Caco-2 (cell line): ENCODE results near the gene OR8D2. TPM values are rescaled to one million over a fixed set of nuclear protein-coding genes. Genes with fewer than 3 reads are reported as not detected.

ENCODE experiments used
- BruUV-seq: library from RNA; stranded (reverse); fragments of 400-500 nt; replicated peaks from 2 replicates; lab custom pipeline; 2021; lab: Mats Ljungman, UMichigan
- CTCF ChIA-PET: fragments of 300-600 bp; sonication (Branson Sonifier 250); formaldehyde crosslinking; loops from one replicate; lab custom pipeline; 2022; ENCODE audit warnings: antibody characterized with exemption; lab: Charles Lee
- POLR2A ChIA-PET: fragments of 300-600 bp; sonication (Branson Sonifier 250); formaldehyde crosslinking; loops from one replicate; lab custom pipeline; 2022; ENCODE audit warnings: antibody characterized with exemption; lab: Charles Lee
- DNase-seq, 2 experiments: peaks; one replicate each; pipeline versions ENCODE4 v3.0.0 to v3.0.0-alpha.2; 2020 to 2022
- H3K27me3 ChIP-seq: replicated peaks from 2 replicates; pipeline ENCODE4 v1.6.0; 2011; ENCODE audit warnings: low read length; ENCODE audit not compliant: control insufficient read depth, insufficient read depth
- H3K36me3 ChIP-seq: 2 replicates; pipeline ENCODE4 v1.5.1; 2011; ENCODE audit warnings: low read length; ENCODE audit not compliant: control insufficient read depth, insufficient read depth
- H3K4me1 ChIP-seq: fragments of 250-450 bp; sonication (Bioruptor Pico); 2 replicates; pipeline ENCODE4 v1.5.1; 2020; ENCODE audit warnings: mild to moderate bottlenecking
- H3K4me3 ChIP-seq: 2 replicates; pipeline ENCODE4 v1.5.1; 2011; ENCODE audit warnings: low read depth, mild to moderate bottlenecking, control low read depth, low read length
- H3K9me3 ChIP-seq: fragments of 250-450 bp; sonication (Bioruptor Pico); 2 replicates; pipeline ENCODE4 v1.5.1; 2020; ENCODE audit warnings: mild to moderate bottlenecking, moderate library complexity
- H3K27ac Mint-ChIP-seq: one replicate; pipeline ENCODE4 v1.8.0; 2022; ENCODE audit warnings: mixed read lengths; ENCODE audit not compliant: unreplicated experiment
- H3K27me3 Mint-ChIP-seq: one replicate; pipeline ENCODE4 v1.8.0; 2022; ENCODE audit warnings: mixed read lengths; ENCODE audit not compliant: insufficient read depth, unreplicated experiment
- H3K36me3 Mint-ChIP-seq: one replicate; pipeline ENCODE4 v1.8.0; 2022; ENCODE audit warnings: mild to moderate bottlenecking, mixed read lengths; ENCODE audit not compliant: insufficient read depth, unreplicated experiment
- H3K4me1 Mint-ChIP-seq: one replicate; pipeline ENCODE4 v1.8.0; 2022; ENCODE audit warnings: low read depth, mixed read lengths; ENCODE audit not compliant: unreplicated experiment
- H3K4me3 Mint-ChIP-seq: one replicate; pipeline ENCODE4 v1.8.0; 2022; ENCODE audit warnings: mild to moderate bottlenecking, moderate library complexity, mixed read lengths; ENCODE audit not compliant: unreplicated experiment
- H3K9me3 Mint-ChIP-seq: one replicate; pipeline ENCODE4 v1.8.0; 2022; ENCODE audit warnings: mixed read lengths; ENCODE audit not compliant: unreplicated experiment
- intact Hi-C: fragments of 100-400 bp; cut with micrococcal nuclease; formaldehyde crosslinking; loops from one replicate; pipeline ENCODE4 v1.10.0; 2022; ENCODE audit not compliant: unreplicated experiment
- total RNA-seq: library from RNA; stranded (reverse); gene quantifications from 2 replicates; pipeline ENCODE4 v1.2.3, GENCODE V29; 2022
- TF ChIP-seq, protein P1 (sequence below), 2 experiments: fragments of 200-600 bp in 1 of 2; IDR thresholded peaks; 1 replicate in 1 of 2; 2 replicates in 1 of 2; pipeline versions ENCODE4 v1.5.1 to v1.8.0; 2011 to 2022; ENCODE audit warnings: antibody characterized with exemption in 1 of 2, control low read depth in 1 of 2, inconsistent platforms in 1 of 2, low read depth in 1 of 2, low read length in 1 of 2, mild to moderate bottlenecking in 1 of 2, moderate library complexity in 1 of 2; ENCODE audit not compliant: insufficient read depth in 1 of 2, severe bottlenecking in 1 of 2, unreplicated experiment in 1 of 2

OR8D2 gene
- total RNA-seq, 1 experiment from 2014 or later, result not detected

GRCh38 chr11:124313131-124313530, 6.9 kb downstream of the OR8D2 start:
- BruUV-seq, result no TSS peak
- no peak overlapping the region for H3K4me3 ChIP-seq
- Mint-ChIP-seq H3K27ac (no peak overlapping the region), H3K4me3 (no peak overlapping the region), H3K9me3 (no peaks in the 10 kb centered on the region), H3K36me3 (no peaks in the 10 kb centered on the region), H3K4me1 (no peaks in the 10 kb centered on the region), H3K27me3 (peaks cover 26% of the 10 kb centered on the region)
- TF ChIP-seq, protein P1, sequence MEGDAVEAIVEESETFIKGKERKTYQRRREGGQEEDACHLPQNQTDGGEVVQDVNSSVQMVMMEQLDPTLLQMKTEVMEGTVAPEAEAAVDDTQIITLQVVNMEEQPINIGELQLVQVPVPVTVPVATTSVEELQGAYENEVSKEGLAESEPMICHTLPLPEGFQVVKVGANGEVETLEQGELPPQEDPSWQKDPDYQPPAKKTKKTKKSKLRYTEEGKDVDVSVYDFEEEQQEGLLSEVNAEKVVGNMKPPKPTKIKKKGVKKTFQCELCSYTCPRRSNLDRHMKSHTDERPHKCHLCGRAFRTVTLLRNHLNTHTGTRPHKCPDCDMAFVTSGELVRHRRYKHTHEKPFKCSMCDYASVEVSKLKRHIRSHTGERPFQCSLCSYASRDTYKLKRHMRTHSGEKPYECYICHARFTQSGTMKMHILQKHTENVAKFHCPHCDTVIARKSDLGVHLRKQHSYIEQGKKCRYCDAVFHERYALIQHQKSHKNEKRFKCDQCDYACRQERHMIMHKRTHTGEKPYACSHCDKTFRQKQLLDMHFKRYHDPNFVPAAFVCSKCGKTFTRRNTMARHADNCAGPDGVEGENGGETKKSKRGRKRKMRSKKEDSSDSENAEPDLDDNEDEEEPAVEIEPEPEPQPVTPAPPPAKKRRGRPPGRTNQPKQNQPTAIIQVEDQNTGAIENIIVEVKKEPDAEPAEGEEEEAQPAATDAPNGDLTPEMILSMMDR (IDR thresholded peaks at IDR 0.05; ENCODE audit: insufficient read depth in 1 of 2, low read depth in 1 of 2, low read length in 1 of 2, severe bottlenecking in 1 of 2, unreplicated experiment in 1 of 2), result no peak
- POLR2A ChIA-PET, result no interaction called here
- H3K36me3 ChIP-seq, result no peaks in the 10 kb centered on the region
- H3K27me3 ChIP-seq, result 0 out of 2 replicates have a peak, but pooled peaks cover 3% of the 10 kb centered on the region
- CTCF ChIA-PET, result no interaction called here
- H3K9me3 ChIP-seq, result no peaks in the 10 kb centered on the region
- no peak for DNase-seq
- intact Hi-C loops, result no loop called here
- H3K4me1 ChIP-seq, result no peaks in the 10 kb centered on the region

DNA sequence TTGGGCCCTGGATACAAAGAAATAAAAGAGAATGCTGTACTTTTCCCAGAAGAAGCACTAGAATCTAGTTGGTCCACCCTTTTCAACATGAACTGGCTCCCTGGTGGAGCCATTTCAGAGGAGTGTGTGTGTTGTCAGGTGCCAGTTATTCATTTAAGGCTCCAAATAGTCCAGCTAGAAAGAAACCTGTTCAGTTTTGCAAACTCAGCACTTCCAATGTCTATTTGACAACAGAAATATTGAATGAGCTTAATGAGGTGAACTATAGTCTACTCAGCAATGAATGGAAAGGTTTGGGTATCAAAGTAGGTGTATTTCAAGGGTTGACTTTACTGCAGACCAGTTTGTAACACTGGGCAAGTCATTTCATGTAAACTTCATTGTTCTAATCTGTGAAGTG, 8.3 kb downstream of the OR8D2 start:
- Histone ChIP-seq H3K4me1 (no peaks in the 10 kb centered on the region), H3K9me3 (no peaks in the 10 kb centered on the region), H3K36me3 (no peaks in the 10 kb centered on the region), H3K27me3 (0 out of 2 replicates have a peak, but pooled peaks cover 3% of the 10 kb centered on the region), H3K4me3 (no peak overlapping the region)
- TF ChIP-seq, protein P1 (IDR thresholded peaks at IDR 0.05; ENCODE audit: insufficient read depth in 1 of 2, low read depth in 1 of 2, low read length in 1 of 2, severe bottlenecking in 1 of 2, unreplicated experiment in 1 of 2), result no peak
- Mint-ChIP-seq H3K27ac (no peak overlapping the region), H3K4me1 (no peaks in the 10 kb centered on the region), H3K4me3 (no peak overlapping the region), H3K27me3 (peaks cover 28% of the 10 kb centered on the region), H3K36me3 (no peaks in the 10 kb centered on the region), H3K9me3 (no peaks in the 10 kb centered on the region)
- CTCF ChIA-PET, result no interaction called here
- BruUV-seq, result no TSS peak
- POLR2A ChIA-PET, result no interaction called here
- no peak for DNase-seq
- intact Hi-C loops, result no loop called here

- Histone ChIP-seq H3K4me3 (no peak overlapping the region), H3K27me3 (0 out of 2 replicates have a peak, but pooled peaks cover 3% of the 10 kb centered on the region), H3K4me1 (no peaks in the 10 kb centered on the region), H3K36me3 (no peaks in the 10 kb centered on the region), H3K9me3 (no peaks in the 10 kb centered on the region)
- H3K36me3 Mint-ChIP-seq, result no peaks in the 10 kb centered on the region
- ChIA-PET POLR2A (no interaction called here), CTCF (no interaction called here)
- H3K27ac Mint-ChIP-seq, result no peak overlapping the region
- BruUV-seq, result no TSS peak
- no peak for DNase-seq
- intact Hi-C loops, result no loop called here
- H3K4me3 Mint-ChIP-seq, result no peak overlapping the region
- H3K4me1 Mint-ChIP-seq, result no peaks in the 10 kb centered on the region
- TF ChIP-seq, protein P1 (IDR thresholded peaks at IDR 0.05; ENCODE audit: insufficient read depth in 1 of 2, low read depth in 1 of 2, low read length in 1 of 2, severe bottlenecking in 1 of 2, unreplicated experiment in 1 of 2), result no peak
- peaks cover 29% of the 10 kb centered on the region for H3K27me3 Mint-ChIP-seq
- H3K9me3 Mint-ChIP-seq, result no peaks in the 10 kb centered on the region
These were observed 8.7 kb downstream of the OR8D2 start for GRCh38 chr11:124311269-124311668.
